GM20431 (cell line): ENCODE measurements around the gene CCL3.
"Not testable (repeated sequence)": the region's sequence is repeated elsewhere in the genome, so short reads cannot be mapped to it uniquely, and the experiment has no call there.

Experiments used
- in situ Hi-C: fragments of 300-500 bp; cut with MseI, MboI; formaldehyde crosslinking; loops from one replicate; pipeline ENCODE4 v1.15.0; 2020; ENCODE audit warnings: low sequenced_read_pairs; ENCODE audit not compliant: unreplicated experiment

CCL3 gene

GRCh38 chr17:36088670-36089338, 1.1 kb downstream of the CCL3 start:
- in situ Hi-C loops, result no loop called here

GRCh38 chr17:36087897-36088572, 1.9 kb downstream of the CCL3 start:
- in situ Hi-C loops, result not testable (repeated sequence)

- in situ Hi-C loops, result not testable (repeated sequence)
Observed at GRCh38 chr17:36087471-36087870, 2.5 kb downstream of the CCL3 start.

- in situ Hi-C loops, result no loop called here
Observed at GRCh38 chr17:36086791-36087190, 3.2 kb downstream of the CCL3 start.

- in situ Hi-C loops, result no loop called here
Observed at GRCh38 chr17:36085765-36086164, 4.2 kb downstream of the CCL3 start.

GRCh38 chr17:36083691-36084090, 6.3 kb downstream of the CCL3 start:
- in situ Hi-C loops, result not testable (repeated sequence)

- in situ Hi-C loops, result not testable (repeated sequence)
Observed at GRCh38 chr17:36082482-36083120, 7.3 kb downstream of the CCL3 start.

- in situ Hi-C loops, result not testable (repeated sequence)
Observed at GRCh38 chr17:36081681-36082471, 8.1 kb downstream of the CCL3 start.

GRCh38 chr17:36074365-36074764, 15.6 kb downstream of the CCL3 start:
- in situ Hi-C loops, result no loop called here

GRCh38 chr17:36072431-36073121, 17.4 kb downstream of the CCL3 start:
- in situ Hi-C loops, result no loop called here

- in situ Hi-C loops, result no loop called here
Observed at GRCh38 chr17:36071751-36072150, 18.2 kb downstream of the CCL3 start.

- in situ Hi-C loops, result no loop called here
Observed at GRCh38 chr17:36070427-36070826, 19.5 kb downstream of the CCL3 start.

GRCh38 chr17:36069136-36069535, 20.8 kb downstream of the CCL3 start:
- in situ Hi-C loops, result no loop called here

- in situ Hi-C loops, result no loop called here
Observed at GRCh38 chr17:36068524-36068923, 21.4 kb downstream of the CCL3 start.

GRCh38 chr17:36066365-36066985, 23.5 kb downstream of the CCL3 start:
- in situ Hi-C loops, result no loop called here

- in situ Hi-C loops, result no loop called here
Observed at GRCh38 chr17:36063786-36064541, 26.0 kb downstream of the CCL3 start, which contains the start of gene CCL18. Gene CCL18, plus strand, starts transcription at chr17:36064272. Its CDS starts 71 bp downstream, at chr17:36064343.

GRCh38 chr17:36060816-36061215, 29.1 kb downstream of the CCL3 start:
- in situ Hi-C loops, result no loop called here

GRCh38 chr17:36059406-36059805, 30.5 kb downstream of the CCL3 start:
- in situ Hi-C loops, result no loop called here

- in situ Hi-C loops, result no loop called here
Observed at GRCh38 chr17:36057911-36058310, 32.0 kb downstream of the CCL3 start.
